ENCODE data around the gene DLG1.

GRCh38 chr3:197302033-197302432, 3.6 kb upstream of the DLG1 start:
- no peak for TF ChIP-seq CTCF (IDR thresholded peaks at IDR 0.05; ENCODE audit: poor library complexity)
- TF ChIP-seq EZH2phosphoT487 (IDR thresholded peaks at IDR 0.05; ENCODE audit: low read depth, severe bottlenecking, unreplicated experiment): no peak
- TF ChIP-seq EZH2 (IDR thresholded peaks at IDR 0.05; ENCODE audit: borderline replicate concordance): no peak
